Panc1 (cell line): ENCODE measurements around the gene CRIP3. TPM values are rescaled to one million over a fixed set of nuclear protein-coding genes. Genes with fewer than 3 reads are reported as not detected.

Source experiments
- ATAC-seq: fragments of 200-7000 bp; cut with Tn5 transposase; 2 replicates; pipeline ENCODE4 v1.9.1; 2020; ENCODE audit warnings: mild to moderate bottlenecking, moderate library complexity
- BruUV-seq: library from RNA; stranded (reverse); fragments of 400-500 nt; replicated peaks from 2 replicates; lab custom pipeline; 2021; lab: Mats Ljungman, UMichigan
- CTCF ChIA-PET: fragments of 300-600 bp; sonication (Branson Sonifier 250); formaldehyde crosslinking; loops from one replicate; lab custom pipeline; 2022; ENCODE audit warnings: antibody characterized with exemption; lab: Charles Lee
- POLR2A ChIA-PET: fragments of 300-600 bp; sonication (Branson Sonifier 250); formaldehyde crosslinking; loops from one replicate; lab custom pipeline; 2022; ENCODE audit warnings: antibody characterized with exemption; lab: Charles Lee
- DNase-seq: peaks from one replicate; pipeline ENCODE4 v3.0.0-alpha.2; 2010; ENCODE audit warnings: low read depth, low spot score
- H3K27ac ChIP-seq: 2 replicates; pipeline ENCODE4 v1.5.1; 2011; ENCODE audit warnings: mild to moderate bottlenecking, low read length, inconsistent platforms
- H3K27me3 ChIP-seq: fragments of 200-500 bp; sonication (Bioruptor generic); 2 replicates; pipeline ENCODE4 v1.6.0; 2014; ENCODE audit warnings: low read length, inconsistent platforms; ENCODE audit not compliant: control insufficient read depth, insufficient read depth
- H3K36me3 ChIP-seq: fragments of 200-500 bp; sonication (Bioruptor generic); 2 replicates; pipeline ENCODE4 v1.5.1; 2014; ENCODE audit warnings: inconsistent platforms, mild to moderate bottlenecking, low read length, moderate library complexity; ENCODE audit not compliant: control insufficient read depth, insufficient read depth
- H3K4me1 ChIP-seq: 2 replicates; pipeline ENCODE4 v1.5.1; 2011; ENCODE audit warnings: inconsistent platforms, mild to moderate bottlenecking, low read length, moderate library complexity; ENCODE audit not compliant: control insufficient read depth, insufficient read depth
- H3K4me3 ChIP-seq, 2 experiments: 2 replicates each; pipeline ENCODE4 v1.5.1; 2011 to 2012; ENCODE audit warnings: low read depth in 2 of 2, low read length in 2 of 2, mild to moderate bottlenecking in 2 of 2, inconsistent platforms in 1 of 2, moderate library complexity in 1 of 2
- H3K9me3 ChIP-seq: fragments of 200-500 bp; sonication (Bioruptor generic); 2 replicates; pipeline ENCODE4 v1.5.1; 2014; ENCODE audit warnings: low read depth, mild to moderate bottlenecking, inconsistent platforms, low read length, moderate library complexity; ENCODE audit not compliant: control insufficient read depth, insufficient read depth
- CTCF ChIP-seq: fragments of 450-650 bp; IDR thresholded peaks from 2 replicates; pipeline ENCODE4 v1.5.1; 2017; ENCODE audit warnings: mild to moderate bottlenecking
- POLR2AphosphoS5 ChIP-seq: IDR thresholded peaks from 2 replicates; pipeline ENCODE4 v1.6.1; 2012; ENCODE audit warnings: mild to moderate bottlenecking, low read depth, low read length, moderate library complexity
- REST ChIP-seq, 2 experiments: IDR thresholded peaks; 2 replicates each; pipeline ENCODE4 v1.6.1; 2011 to 2012; ENCODE audit warnings: low read depth in 2 of 2, control low read depth in 1 of 2, low read length in 1 of 2, mild to moderate bottlenecking in 1 of 2, moderate library complexity in 1 of 2; ENCODE audit not compliant: insufficient read depth in 1 of 2
- SIN3A ChIP-seq: IDR thresholded peaks from 2 replicates; pipeline ENCODE4 v1.6.1; 2012; ENCODE audit warnings: low read depth, mild to moderate bottlenecking, low read length, moderate library complexity, borderline replicate concordance; ENCODE audit not compliant: insufficient read depth
- TCF7L2 ChIP-seq: IDR thresholded peaks from 2 replicates; pipeline ENCODE4 v1.6.1; 2011; ENCODE audit warnings: mild to moderate bottlenecking, low read depth, low read length, inconsistent platforms
- in situ Hi-C: cut with HindIII; loops from 2 replicates; pipeline ENCODE4 v1.10.0; 2016; ENCODE audit warnings: low sequenced_read_pairs, low pct_unique_long_range_greater_than_20kb
- intact Hi-C: fragments of 100-400 bp; cut with micrococcal nuclease; formaldehyde crosslinking; loops from one replicate; pipeline ENCODE4 v1.10.0; 2022; ENCODE audit not compliant: unreplicated experiment
- total RNA-seq: library from RNA; stranded (reverse); gene quantifications from one replicate; pipeline ENCODE4 v1.2.1, GENCODE V29; 2021; ENCODE audit not compliant: unreplicated experiment

The CRIP3 gene
- total RNA-seq, 1 experiment from 2014 or later, result 0.64 TPM

GRCh38 chr6:43261198-43261597 lies 47.4 kb downstream of the CRIP3 start:
- Histone ChIP-seq H3K4me1 (no peaks in the 10 kb centered on the region; the same call in 1 of the 2 replicates), H3K36me3 (no peaks in the 10 kb centered on the region), H3K27ac (no peak overlapping the region), H3K4me3 (no peak overlapping the region), H3K9me3 (no peaks in the 10 kb centered on the region), H3K27me3 (no peaks in the 10 kb centered on the region)
- no TSS peak for BruUV-seq
- in situ Hi-C loops (no loop called here), intact Hi-C loops (no loop called here)
- DNase-seq, result no peak
- no peak for ATAC-seq
- ChIA-PET POLR2A (no interaction called here), CTCF (interaction anchor here (0.7 kb wide), 1 partner anchor 14 kb away, joined by 10 read pairs; no protein-coding TSS in a partner anchor)
- no peak for TF ChIP-seq REST (IDR thresholded peaks at IDR 0.05; ENCODE audit: insufficient read depth in 1 of 2, low read depth in 2 of 2, low read length in 1 of 2)
- no peak for TF ChIP-seq POLR2AphosphoS5
- TF ChIP-seq TCF7L2, result no peak
- TF ChIP-seq SIN3A, result no peak
- TF ChIP-seq CTCF, result no peak

DNA sequence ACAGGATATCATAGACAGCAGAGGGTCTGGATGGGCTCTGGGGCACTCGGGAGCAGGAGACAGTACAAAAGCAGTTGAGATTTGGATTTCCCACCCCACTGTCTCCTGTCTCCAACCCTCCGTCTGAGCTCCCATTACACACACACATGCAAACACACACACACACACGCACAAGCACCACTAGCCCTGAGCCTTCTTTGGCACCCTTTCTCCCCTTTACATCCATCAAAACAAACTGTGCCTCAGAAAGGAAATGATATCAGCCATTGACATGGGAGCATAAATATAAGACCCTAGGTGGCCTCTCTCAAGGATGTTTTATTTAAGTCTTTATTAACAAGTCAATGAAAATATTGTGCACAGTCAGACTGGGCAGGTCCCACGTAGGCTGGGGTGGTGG lies 47.8 kb downstream of the CRIP3 start:
- Histone ChIP-seq H3K9me3 (no peaks in the 10 kb centered on the region), H3K4me1 (no peaks in the 10 kb centered on the region; the same call in 1 of the 2 replicates), H3K4me3 (no peak overlapping the region), H3K27ac (no peak overlapping the region), H3K27me3 (no peaks in the 10 kb centered on the region), H3K36me3 (no peaks in the 10 kb centered on the region)
- ATAC-seq (no peak), DNase-seq (no peak)
- intact Hi-C loops, result no loop called here
- no peak for TF ChIP-seq POLR2AphosphoS5
- in situ Hi-C loops, result no loop called here
- POLR2A ChIA-PET, result no interaction called here
- CTCF ChIA-PET, result no interaction called here
- BruUV-seq, result no TSS peak

- Histone ChIP-seq H3K4me1 (no peaks in the 10 kb centered on the region; the same call in 1 of the 2 replicates), H3K27ac (no peak overlapping the region), H3K4me3 (no peak overlapping the region), H3K36me3 (no peaks in the 10 kb centered on the region), H3K27me3 (no peaks in the 10 kb centered on the region), H3K9me3 (no peaks in the 10 kb centered on the region)
- intact Hi-C loops (no loop called here), in situ Hi-C loops (no loop called here)
- ChIA-PET CTCF (no interaction called here), POLR2A (no interaction called here)
- ATAC-seq (no peak), DNase-seq (no peak)
- TF ChIP-seq TCF7L2 (no peak), CTCF (no peak), POLR2AphosphoS5 (no peak), REST (IDR thresholded peaks at IDR 0.05; ENCODE audit: insufficient read depth in 1 of 2, low read depth in 2 of 2, low read length in 1 of 2) (no peak), SIN3A (no peak)
- BruUV-seq, result no TSS peak
These were observed 49.6 kb downstream of the CRIP3 start for GRCh38 chr6:43258807-43259686.
